GM23338 (cell line): Measurements from ENCODE around the gene CCBE1.

Experiments
- CREB1 ChIP-seq: fragments of 250-450 bp; sonication (Bioruptor Pico); IDR thresholded peaks from 2 replicates; pipeline ENCODE4 v1.5.0; 2020; ENCODE audit warnings: low read depth, mild to moderate bottlenecking, moderate library complexity
- CTCF ChIP-seq, 2 experiments: fragments of 200-600 bp in 1 of 2; sonication (generic) in 1 of 2; conservative IDR thresholded peaks; 2 replicates each; pipeline versions ENCODE4 v1.5.1 to v1.6.1; 2016 to 2017; ENCODE audit warnings: antibody characterized with exemption in 2 of 2, low read depth in 2 of 2, mild to moderate bottlenecking in 2 of 2, moderate library complexity in 1 of 2
- ETS1 ChIP-seq: IDR thresholded peaks from 2 replicates; pipeline ENCODE4 v1.6.1; 2016; ENCODE audit warnings: antibody characterized with exemption
- EZH2 ChIP-seq: fragments of 200-600 bp; sonication (generic); IDR thresholded peaks from one replicate; pipeline ENCODE4 v1.8.0; 2017; ENCODE audit warnings: antibody characterized with exemption, mild to moderate bottlenecking, low read depth; ENCODE audit not compliant: unreplicated experiment
- EZH2phosphoT487 ChIP-seq: fragments of 200-600 bp; sonication (generic); IDR thresholded peaks from one replicate; pipeline ENCODE4 v1.8.1; 2018; ENCODE audit warnings: antibody characterized with exemption; ENCODE audit not compliant: unreplicated experiment
- JUNB ChIP-seq: IDR thresholded peaks from one replicate; pipeline ENCODE4 v1.6.1; 2016; ENCODE audit warnings: antibody characterized with exemption; ENCODE audit not compliant: unreplicated experiment
- NANOG ChIP-seq: IDR thresholded peaks from 2 replicates; pipeline ENCODE4 v1.6.1; 2016; ENCODE audit warnings: antibody characterized with exemption, borderline replicate concordance
- POLR2AphosphoS5 ChIP-seq: IDR thresholded peaks from 2 replicates; pipeline ENCODE4 v1.6.1; 2016; ENCODE audit warnings: antibody characterized with exemption, low read depth
- REST ChIP-seq: IDR thresholded peaks from one replicate; pipeline ENCODE4 v1.6.1; 2018; ENCODE audit warnings: antibody characterized with exemption; ENCODE audit not compliant: unreplicated experiment
- STAT1 ChIP-seq: IDR thresholded peaks from one replicate; pipeline ENCODE4 v1.6.1; 2016; ENCODE audit warnings: antibody characterized with exemption; ENCODE audit not compliant: unreplicated experiment
- ZNF331 ChIP-seq: fragments of 250-450 bp; sonication (Bioruptor Pico); IDR thresholded peaks from 2 replicates; pipeline ENCODE4 v1.5.0; 2020; ENCODE audit warnings: low read depth, mild to moderate bottlenecking, moderate library complexity

GRCh38 chr18:59724103-59724502 is 26.9 kb upstream of the CCBE1 start:
- TF ChIP-seq REST (no peak), JUNB (no peak), CREB1 (CRISPR knock-in tag) (no peak), EZH2phosphoT487 (no peak), CTCF (conservative IDR thresholded peaks at IDR 0.05; ENCODE audit: low read depth in 2 of 2) (no peak), POLR2AphosphoS5 (no peak), EZH2 (no peak), STAT1 (no peak), NANOG (no peak), ZNF331 (no peak), ETS1 (no peak)
